H9 (cell line): ENCODE results near the gene RAB4B. TPM values are rescaled to one million over a fixed set of nuclear protein-coding genes. Genes with fewer than 3 reads are reported as not detected.

Experiments
- DNase-seq: peaks from one replicate; pipeline ENCODE4 v3.0.0-alpha.2; 2017
- H2AFZ ChIP-seq: one replicate; pipeline ENCODE4 v1.6.1; 2013; ENCODE audit warnings: mild to moderate bottlenecking, low read length, control low read depth, moderate library complexity
- H2AK5ac ChIP-seq: 2 replicates; pipeline ENCODE4 v1.6.1; 2013; ENCODE audit warnings: low read length, control low read depth, mixed read lengths; ENCODE audit not compliant: insufficient read length
- H2BK120ac ChIP-seq: one replicate; pipeline ENCODE4 v1.6.1; 2013; ENCODE audit warnings: low read depth, mild to moderate bottlenecking, low read length, control low read depth, inconsistent platforms; ENCODE audit not compliant: poor library complexity, severe bottlenecking
- H2BK12ac ChIP-seq: 2 replicates; pipeline ENCODE4 v1.6.1; 2013; ENCODE audit warnings: low read length, control low read depth, mixed read lengths, low read depth; ENCODE audit not compliant: insufficient read length
- H2BK15ac ChIP-seq: 2 replicates; pipeline ENCODE4 v1.6.1; 2013; ENCODE audit warnings: low read depth, low read length, control low read depth
- H2BK20ac ChIP-seq: one replicate; pipeline ENCODE4 v1.6.1; 2013; ENCODE audit warnings: low read depth, mild to moderate bottlenecking, low read length, control low read depth, inconsistent platforms; ENCODE audit not compliant: poor library complexity, severe bottlenecking
- H2BK5ac ChIP-seq: 2 replicates; pipeline ENCODE4 v1.6.1; 2013; ENCODE audit warnings: low read length, control low read depth, mixed read lengths; ENCODE audit not compliant: insufficient read length
- H3K14ac ChIP-seq: 2 replicates; pipeline ENCODE4 v1.6.1; 2013; ENCODE audit warnings: low read length, control low read depth; ENCODE audit not compliant: insufficient read depth
- H3K18ac ChIP-seq: 2 replicates; pipeline ENCODE4 v1.6.1; 2013; ENCODE audit warnings: low read depth, mild to moderate bottlenecking, mixed read lengths, low read length, control low read depth; ENCODE audit not compliant: insufficient read length
- H3K23ac ChIP-seq: 2 replicates; pipeline ENCODE4 v1.6.1; 2013; ENCODE audit warnings: low read length, control low read depth, mixed read lengths, low read depth; ENCODE audit not compliant: insufficient read length
- H3K23me2 ChIP-seq: 2 replicates; pipeline ENCODE4 v1.6.1; 2013; ENCODE audit warnings: low read depth, mild to moderate bottlenecking, mixed read lengths, low read length, control low read depth; ENCODE audit not compliant: insufficient read length, poor library complexity, severe bottlenecking
- H3K27ac ChIP-seq: 2 replicates; pipeline ENCODE4 v1.5.1; 2013; ENCODE audit warnings: low read length, control low read depth, mixed read lengths, low read depth; ENCODE audit not compliant: insufficient read length
- H3K27me3 ChIP-seq: 2 replicates; pipeline ENCODE4 v1.6.1; 2013; ENCODE audit warnings: low read length, control low read depth, inconsistent platforms; ENCODE audit not compliant: insufficient read depth
- H3K4ac ChIP-seq: 2 replicates; pipeline ENCODE4 v1.6.1; 2013; ENCODE audit warnings: low read depth, mild to moderate bottlenecking, control low read depth, inconsistent platforms, low read length, moderate library complexity
- H3K4me1 ChIP-seq: 2 replicates; pipeline ENCODE4 v1.6.1; 2013; ENCODE audit warnings: low read length, control low read depth, inconsistent platforms; ENCODE audit not compliant: insufficient read depth
- H3K4me2 ChIP-seq: 2 replicates; pipeline ENCODE4 v1.6.1; 2013; ENCODE audit warnings: low read length, control low read depth, mixed read lengths; ENCODE audit not compliant: insufficient read length, insufficient read depth
- H3K56ac ChIP-seq: 2 replicates; pipeline ENCODE4 v1.6.1; 2013; ENCODE audit warnings: low read depth, mild to moderate bottlenecking, mixed read lengths, low read length, control low read depth; ENCODE audit not compliant: insufficient read length
- H3K79me1 ChIP-seq: 2 replicates; pipeline ENCODE4 v1.6.1; 2013; ENCODE audit warnings: low read depth, mild to moderate bottlenecking, moderate library complexity, low read length, control low read depth, inconsistent platforms; ENCODE audit not compliant: insufficient read depth, poor library complexity, severe bottlenecking
- H3K79me2 ChIP-seq: 2 replicates; pipeline ENCODE4 v1.6.1; 2013; ENCODE audit warnings: low read length, control low read depth, inconsistent platforms; ENCODE audit not compliant: insufficient read depth
- H3K9ac ChIP-seq: 2 replicates; pipeline ENCODE4 v1.6.1; 2013; ENCODE audit warnings: low read length, control low read depth, mixed read lengths; ENCODE audit not compliant: insufficient read length; ENCODE audit errors: extremely low read depth
- H3K9me3 ChIP-seq: one replicate; pipeline ENCODE4 v1.6.1; 2013; ENCODE audit warnings: low read depth, low read length, inconsistent platforms; ENCODE audit not compliant: control insufficient read depth
- H3T11ph ChIP-seq: one replicate; pipeline ENCODE4 v1.6.1; 2013; ENCODE audit warnings: mild to moderate bottlenecking, low read length, control low read depth, inconsistent platforms
- H4K20me1 ChIP-seq: one replicate; pipeline ENCODE4 v1.6.1; 2013; ENCODE audit not compliant: control insufficient read depth, insufficient read length, insufficient read depth
- H4K5ac ChIP-seq: 2 replicates; pipeline ENCODE4 v1.6.1; 2013; ENCODE audit warnings: low read depth, mild to moderate bottlenecking, mixed read lengths, low read length, control low read depth; ENCODE audit not compliant: insufficient read length
- H4K8ac ChIP-seq: replicated peaks from 2 replicates; pipeline ENCODE4 v1.6.1; 2013; ENCODE audit warnings: low read length, control low read depth, mixed read lengths, low read depth; ENCODE audit not compliant: insufficient read length
- H4K91ac ChIP-seq: 2 replicates; pipeline ENCODE4 v1.6.1; 2013; ENCODE audit warnings: low read depth, mild to moderate bottlenecking, moderate library complexity, mixed read lengths, low read length, control low read depth; ENCODE audit not compliant: insufficient read length
- H3K27ac Mint-ChIP-seq, 3 experiments: 2 replicates in 2 of 3; 3 replicates in 1 of 3; pipeline ENCODE4 v1.8.0; 2020 to 2021; ENCODE audit warnings: mixed read lengths in 3 of 3, mild to moderate bottlenecking in 1 of 3, moderate library complexity in 1 of 3
- H3K27me3 Mint-ChIP-seq: 2 replicates; pipeline ENCODE4 v1.8.0; 2021; ENCODE audit warnings: low read depth, mild to moderate bottlenecking, moderate library complexity, mixed read lengths
- H3K36me3 Mint-ChIP-seq, 3 experiments: 2 replicates in 2 of 3; 3 replicates in 1 of 3; pipeline ENCODE4 v1.8.0; 2020 to 2021; ENCODE audit warnings: low read depth in 3 of 3, mixed read lengths in 3 of 3; ENCODE audit not compliant: insufficient read depth in 1 of 3
- H3K4me1 Mint-ChIP-seq, 2 experiments: 2 replicates each; pipeline ENCODE4 v1.8.0; 2020; ENCODE audit warnings: mixed read lengths in 2 of 2
- H3K4me3 Mint-ChIP-seq, 2 experiments: 2 replicates in 1 of 2; 3 replicates in 1 of 2; pipeline ENCODE4 v1.8.0; 2020 to 2021; ENCODE audit warnings: mild to moderate bottlenecking in 2 of 2, mixed read lengths in 2 of 2, moderate library complexity in 1 of 2
- H3K9me3 Mint-ChIP-seq, 2 experiments: 2 replicates in 1 of 2; 3 replicates in 1 of 2; pipeline ENCODE4 v1.8.0; 2020; ENCODE audit warnings: mild to moderate bottlenecking in 2 of 2, mixed read lengths in 2 of 2, moderate library complexity in 1 of 2
- CTCF ChIP-seq: fragments of 200-600 bp; sonication (generic); conservative IDR thresholded peaks from 3 replicates; pipeline ENCODE4 v1.8.0; 2021; ENCODE audit warnings: antibody characterized with exemption, mild to moderate bottlenecking
- WGBS: extraction: QIAGEN DNeasy Blood & Tissue Kit; methylation state at CpG from one replicate; pipeline ENCODE4 v1.1.7; 2013; ENCODE audit warnings: missing lambda C conversion rate, low lambda C conversion rate, mixed read lengths; ENCODE audit not compliant: insufficient read length; ENCODE audit errors: extremely low coverage; 5-methylcytosine and 5-hydroxymethylcytosine counted together
- total RNA-seq: library from RNA; stranded (reverse); gene quantifications from 2 replicates; pipeline ENCODE4 v1.2.1, GENCODE V29; 2021

RAB4B gene
- total RNA-seq, 1 experiment from 2014 or later, result 26.8 TPM

GRCh38 chr19:40802300-40803169 lies 24.5 kb downstream of the RAB4B start:
- Histone ChIP-seq H3K27me3 (no peaks in the 10 kb centered on the region), H3K23ac (no peak overlapping the region), H4K5ac (no peak overlapping the region), H3K79me1 (peaks cover 8% of the 10 kb centered on the region), H3K79me2 (peaks cover 22% of the 10 kb centered on the region; the same call in 1 of the 2 replicates), H3K4me2 (peak overlapping the region; percentile 22), H4K91ac (no peak overlapping the region), H3K23me2 (peaks cover 9% of the 10 kb centered on the region), H2AFZ (no peak overlapping the region), H3K4ac (no peak overlapping the region), H3K9ac (no peak overlapping the region), H3K18ac (no peak overlapping the region), H3K4me1 (peaks cover 15% of the 10 kb centered on the region), H2AK5ac (no peak overlapping the region), H2BK15ac (no peak overlapping the region; the same call in 1 of the 2 replicates), H2BK12ac (no peak overlapping the region), H4K8ac (no peak overlapping the region), H3T11ph (no peak overlapping the region), H3K14ac (no peak overlapping the region; the same call in 1 of the 2 replicates), H3K27ac (no peak overlapping the region), H2BK120ac (no peak overlapping the region), H3K56ac (no peak overlapping the region), H2BK20ac (no peak overlapping the region), H3K9me3 (no peaks in the 10 kb centered on the region), H2BK5ac (no peak overlapping the region), H4K20me1 (peaks cover 4% of the 10 kb centered on the region)
- DNase-seq, result no peak
- Mint-ChIP-seq H3K4me3 (peak overlapping the region; percentile 65 to 93), H3K9me3 (no peaks in the 10 kb centered on the region; a peak in 2 of 5 replicates), H3K36me3 (peaks cover 23 to 56% (median 45%) of the 10 kb centered on the region in 3 experiments; a peak in 6 of 7 replicates), H3K27ac (peak overlapping the region; percentile 20 to 84 (median 56); a peak in 5 of 7 replicates), H3K4me1 (peaks cover 61 to 73% of the 10 kb centered on the region in 2 experiments), H3K27me3 (no peaks in the 10 kb centered on the region; the same call in none of the 2 replicates)
- TF ChIP-seq CTCF, result no peak
- no CpG with 5 or more reads among the region's 11 CpGs for WGBS
